ENCODE measurements around the gene MMEL1.

The MMEL1 gene

GRCh38 chr1:2601721-2602303 lies 31.0 kb downstream of the MMEL1 start:
- TF ChIP-seq CTCF (IDR thresholded peaks at IDR 0.05) (no peak), ZFX (IDR thresholded peaks at IDR 0.05; ENCODE audit: borderline replicate concordance) (no peak)
- no peak overlapping the region for H3K27ac ChIP-seq

GRCh38 chr1:2598329-2598931 lies 34.4 kb downstream of the MMEL1 start:
- no peak overlapping the region for H3K27ac ChIP-seq
- no peak for TF ChIP-seq CTCF (IDR thresholded peaks at IDR 0.05)
- TF ChIP-seq ZFX (IDR thresholded peaks at IDR 0.05; ENCODE audit: borderline replicate concordance) = no peak

- TF ChIP-seq CTCF (IDR thresholded peaks at IDR 0.05) (no peak), ZFX (IDR thresholded peaks at IDR 0.05; ENCODE audit: borderline replicate concordance) (no peak)
- H3K27ac ChIP-seq = no peak overlapping the region
Measured at GRCh38 chr1:2597441-2598328, 35.1 kb downstream of the MMEL1 start.

GRCh38 chr1:2596530-2597333 lies 36.1 kb downstream of the MMEL1 start:
- no peak overlapping the region for H3K27ac ChIP-seq
- TF ChIP-seq ZFX (IDR thresholded peaks at IDR 0.05; ENCODE audit: borderline replicate concordance) (no peak), CTCF (IDR thresholded peaks at IDR 0.05) (no peak)

- TF ChIP-seq ZFX (IDR thresholded peaks at IDR 0.05; ENCODE audit: borderline replicate concordance) (no peak), CTCF (IDR thresholded peaks at IDR 0.05) (no peak)
Measured at GRCh38 chr1:2595812-2596529, 36.8 kb downstream of the MMEL1 start.

GRCh38 chr1:2595261-2595811 lies 37.5 kb downstream of the MMEL1 start:
- TF ChIP-seq ZFX (IDR thresholded peaks at IDR 0.05; ENCODE audit: borderline replicate concordance) (no peak), CTCF (IDR thresholded peaks at IDR 0.05) (no peak)
- no peak overlapping the region for H3K27ac ChIP-seq

More at GRCh38 chr1:2595812-2596529, 36.8 kb downstream of the MMEL1 start:
- H3K27ac ChIP-seq = no peak overlapping the region
